Neural cell (in vitro differentiated cells): ENCODE results near the gene MAJIN. TPM values are rescaled to one million over a fixed set of nuclear protein-coding genes. Genes with fewer than 3 reads are reported as not detected.

Experiments used
- H2AFZ ChIP-seq: fragments of 200-600, 300-800 bp; sonication (generic), shearing (Covaris generic); 2 replicates; pipeline ENCODE4 v1.6.0; 2014; ENCODE audit warnings: low read depth, mild to moderate bottlenecking, antibody characterized with exemption, low read length, moderate library complexity
- H3F3A ChIP-seq: fragments of 200-600 bp; shearing (Covaris generic); 2 replicates; pipeline ENCODE4 v1.6.1; 2016; ENCODE audit warnings: mild to moderate bottlenecking, moderate library complexity, mixed read lengths, antibody characterized with exemption, low read length; ENCODE audit not compliant: insufficient read depth, poor library complexity, severe bottlenecking
- H3K27ac ChIP-seq: fragments of 200-600, 300-800 bp; sonication (generic), shearing (Covaris generic); 2 replicates; pipeline ENCODE4 v1.5.1; 2014; ENCODE audit warnings: mild to moderate bottlenecking, low read length, moderate library complexity
- H3K27me3 ChIP-seq: fragments of 300-800, 200-600 bp; sonication (generic), shearing (Covaris generic); 2 replicates; pipeline ENCODE4 v1.6.0; 2014; ENCODE audit warnings: mild to moderate bottlenecking, low read depth, low read length, moderate library complexity; ENCODE audit not compliant: insufficient read depth
- H3K36me3 ChIP-seq: fragments of 300-800, 200-600 bp; sonication (generic), shearing (Covaris generic); 2 replicates; pipeline ENCODE4 v1.5.1; 2014; ENCODE audit warnings: mild to moderate bottlenecking, antibody characterized with exemption, low read length, moderate library complexity; ENCODE audit not compliant: insufficient read depth
- H3K4me2 ChIP-seq: fragments of 300-800, 200-600 bp; sonication (generic), shearing (Covaris generic); 2 replicates; pipeline ENCODE4 v1.6.0; 2014; ENCODE audit warnings: mild to moderate bottlenecking, low read length
- H3K4me3 ChIP-seq: fragments of 300-800, 200-600 bp; sonication (generic), shearing (Covaris generic); 2 replicates; pipeline ENCODE4 v1.5.1; 2014; ENCODE audit warnings: mild to moderate bottlenecking, low read length, moderate library complexity
- H3K79me2 ChIP-seq: fragments of 200-600 bp; shearing (Covaris generic); replicated peaks from 2 replicates; pipeline ENCODE4 v1.6.0; 2014; ENCODE audit warnings: mild to moderate bottlenecking, low read length, moderate library complexity; ENCODE audit not compliant: insufficient read depth
- H3K9ac ChIP-seq: fragments of 300-800, 200-600 bp; sonication (generic), shearing (Covaris generic); 2 replicates; pipeline ENCODE4 v1.6.1; 2016; ENCODE audit warnings: mild to moderate bottlenecking, low read length, mixed read lengths
- H3K9me2 ChIP-seq: fragments of 200-600 bp; shearing (Covaris generic); 2 replicates; pipeline ENCODE4 v1.6.1; 2016; ENCODE audit warnings: mild to moderate bottlenecking, low read length, mixed read lengths; ENCODE audit not compliant: insufficient read depth
- H3K9me3 ChIP-seq: fragments of 200-600, 300-800 bp; sonication (generic), shearing (Covaris generic); 2 replicates; pipeline ENCODE4 v1.6.1; 2016; ENCODE audit warnings: mild to moderate bottlenecking, mixed run types, low read length, moderate library complexity, mixed read lengths
- H4K20me1 ChIP-seq: fragments of 200-600 bp; shearing (Covaris generic); 2 replicates; pipeline ENCODE4 v1.6.1; 2016; ENCODE audit warnings: mild to moderate bottlenecking, mixed run types; ENCODE audit not compliant: insufficient read depth
- EP300 ChIP-seq: fragments of 450-650 bp; conservative IDR thresholded peaks from 2 replicates; pipeline ENCODE4 v1.6.1; 2014; ENCODE audit warnings: antibody characterized with exemption, mild to moderate bottlenecking, moderate library complexity; ENCODE audit not compliant: poor library complexity, severe bottlenecking
- EZH2 ChIP-seq: fragments of 200-600, 300-800 bp; shearing (Covaris generic), sonication (generic); IDR thresholded peaks from 2 replicates; pipeline ENCODE4 v1.6.1; 2014; ENCODE audit warnings: antibody characterized with exemption, low read length, borderline replicate concordance, mild to moderate bottlenecking; ENCODE audit not compliant: insufficient read depth, poor library complexity, severe bottlenecking
- MXI1 ChIP-seq: fragments of 450-650 bp; conservative IDR thresholded peaks from 2 replicates; pipeline ENCODE4 v1.6.1; 2014; ENCODE audit warnings: antibody characterized with exemption, mild to moderate bottlenecking; ENCODE audit not compliant: poor library complexity, severe bottlenecking
- POLR2AphosphoS5 ChIP-seq: IDR thresholded peaks from 2 replicates; pipeline ENCODE4 v1.6.1; 2012
- RAD21 ChIP-seq: fragments of 450-650 bp; conservative IDR thresholded peaks from 2 replicates; pipeline ENCODE4 v1.6.1; 2014; ENCODE audit warnings: antibody characterized with exemption, mild to moderate bottlenecking, moderate library complexity
- SMC3 ChIP-seq: fragments of 450-650 bp; conservative IDR thresholded peaks from 2 replicates; pipeline ENCODE4 v1.6.1; 2014; ENCODE audit warnings: antibody characterized with exemption, mild to moderate bottlenecking, moderate library complexity; ENCODE audit not compliant: poor library complexity
- TAF1 ChIP-seq: IDR thresholded peaks from 2 replicates; pipeline ENCODE4 v1.6.1; 2012; ENCODE audit warnings: low read depth
- polyA plus RNA-seq: library from polyadenylated mRNA; depleted of rRNA; stranded (reverse); fragments of >200 nt; gene quantifications from 2 replicates; pipeline ENCODE4 v1.2.3, GENCODE V29; 2014
- TF ChIP-seq, protein P1 (sequence below): fragments of 450-650 bp; IDR thresholded peaks from 2 replicates; pipeline ENCODE4 v1.5.1; 2014; ENCODE audit warnings: antibody characterized with exemption, mild to moderate bottlenecking, moderate library complexity; ENCODE audit not compliant: poor library complexity, severe bottlenecking
- TF ChIP-seq, protein P2 (sequence below): IDR thresholded peaks from 2 replicates; pipeline ENCODE4 v1.6.1; 2012; ENCODE audit warnings: borderline replicate concordance

MAJIN gene
- polyA plus RNA-seq, 1 donor from 2014 or later: not detected

DNA sequence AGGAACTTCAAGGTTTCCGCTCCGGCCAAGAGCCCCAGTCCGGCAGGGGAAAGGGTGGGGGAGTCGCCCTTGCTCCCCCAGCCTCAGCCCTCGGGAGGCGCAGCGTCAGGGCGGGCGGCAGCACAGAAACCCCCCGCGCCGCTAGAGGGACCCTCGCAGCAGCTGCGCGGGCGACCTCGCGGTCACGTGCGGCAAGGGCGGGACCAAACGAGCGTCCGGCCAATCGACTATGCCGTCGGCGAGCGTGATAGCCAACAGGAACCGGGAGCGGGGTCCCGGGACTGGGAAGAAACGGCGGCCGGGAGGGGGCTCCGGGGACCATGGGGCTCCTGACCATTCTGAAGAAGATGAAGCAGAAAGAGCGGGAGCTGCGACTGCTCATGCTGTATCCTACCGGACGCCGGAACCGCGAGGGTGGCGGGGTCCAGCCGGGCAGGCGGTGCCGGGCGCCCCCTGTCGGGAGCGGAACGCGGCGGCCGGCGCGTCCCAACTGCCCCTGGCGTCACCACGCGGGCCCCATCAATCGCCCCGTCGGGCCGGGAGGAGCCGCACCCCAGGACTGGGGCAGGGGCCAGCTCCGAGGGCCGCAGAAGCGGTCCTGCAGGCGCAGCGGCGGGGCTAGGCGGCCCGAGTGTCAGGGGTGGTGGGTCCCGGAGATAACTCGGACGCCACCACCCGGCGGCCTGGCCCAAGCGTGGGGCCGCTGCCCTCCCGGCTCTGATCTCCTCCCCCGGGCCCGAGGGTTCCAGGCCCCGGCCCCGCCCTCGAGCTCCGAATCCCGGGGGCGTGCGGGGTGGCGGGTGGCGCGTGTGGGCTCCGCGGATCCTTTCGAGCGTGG, 42.2 kb upstream of the MAJIN start, which contains the start of gene ARL2:
Gene ARL2, plus strand, starts transcription at position 273 of the 838 bp plus-strand sequence. Its CDS starts 48 bp downstream, at position 321.
- H3K9ac ChIP-seq: peak within 1 kb of the TSS; percentile 84

DNA sequence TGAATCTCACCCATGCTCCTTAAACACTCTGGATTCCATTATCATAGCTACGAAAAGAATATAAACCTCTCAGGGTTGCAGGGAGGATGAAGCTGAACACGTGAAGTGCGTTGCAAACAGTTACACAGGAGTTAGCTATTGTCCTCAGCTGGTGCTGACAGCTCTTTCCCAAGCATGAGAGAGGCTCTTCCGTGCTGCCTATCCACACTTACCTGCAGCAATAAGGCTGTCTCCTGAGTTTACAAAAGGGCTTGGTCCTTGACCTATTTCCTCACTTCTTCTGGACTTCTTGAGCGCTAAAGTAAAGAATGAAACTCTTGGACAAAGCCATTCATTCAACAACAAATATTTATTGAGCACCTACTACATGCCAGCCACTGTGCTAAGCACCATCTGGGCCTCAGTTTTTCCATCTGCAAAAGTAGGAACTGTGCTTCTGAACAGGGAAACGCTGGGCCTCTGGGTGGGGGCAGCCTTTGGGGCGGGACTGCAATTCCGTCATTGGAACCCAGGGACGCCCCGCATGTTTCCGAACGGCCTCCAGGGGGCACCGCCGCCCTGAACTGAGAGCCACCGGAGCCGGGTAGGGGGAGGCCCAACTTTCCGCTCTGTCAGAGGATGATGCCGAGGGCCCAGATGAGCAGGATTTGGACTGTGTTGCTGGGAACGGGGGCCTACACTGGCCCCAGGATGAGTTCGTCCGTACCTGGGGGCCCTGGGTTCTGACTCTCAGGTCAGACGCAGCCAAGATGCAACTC, 41.4 kb upstream of the MAJIN start:
- Histone ChIP-seq H3K36me3 (no peaks in the 10 kb centered on the region), H3K79me2 (no peaks in the 10 kb centered on the region), H2AFZ (peak overlapping the region; percentile 92), H3K27me3 (no peaks in the 10 kb centered on the region), H3K4me3 (peak overlapping the region; percentile 90), H3K4me2 (no peak overlapping the region), H3K9me2 (no peaks in the 10 kb centered on the region), H4K20me1 (no peaks in the 10 kb centered on the region), H3K9ac (peak overlapping the region; percentile 84), H3K27ac (peak overlapping the region; percentile 82), H3K9me3 (no peaks in the 10 kb centered on the region), H3F3A (no peaks in the 10 kb centered on the region)
- TF ChIP-seq POLR2AphosphoS5 (no peak), EZH2 (no peak), MXI1 (no peak), TAF1 (no peak), EP300 (no peak), SMC3 (peak; percentile 73), RAD21 (peak; percentile 60)
- TF ChIP-seq, protein P1, sequence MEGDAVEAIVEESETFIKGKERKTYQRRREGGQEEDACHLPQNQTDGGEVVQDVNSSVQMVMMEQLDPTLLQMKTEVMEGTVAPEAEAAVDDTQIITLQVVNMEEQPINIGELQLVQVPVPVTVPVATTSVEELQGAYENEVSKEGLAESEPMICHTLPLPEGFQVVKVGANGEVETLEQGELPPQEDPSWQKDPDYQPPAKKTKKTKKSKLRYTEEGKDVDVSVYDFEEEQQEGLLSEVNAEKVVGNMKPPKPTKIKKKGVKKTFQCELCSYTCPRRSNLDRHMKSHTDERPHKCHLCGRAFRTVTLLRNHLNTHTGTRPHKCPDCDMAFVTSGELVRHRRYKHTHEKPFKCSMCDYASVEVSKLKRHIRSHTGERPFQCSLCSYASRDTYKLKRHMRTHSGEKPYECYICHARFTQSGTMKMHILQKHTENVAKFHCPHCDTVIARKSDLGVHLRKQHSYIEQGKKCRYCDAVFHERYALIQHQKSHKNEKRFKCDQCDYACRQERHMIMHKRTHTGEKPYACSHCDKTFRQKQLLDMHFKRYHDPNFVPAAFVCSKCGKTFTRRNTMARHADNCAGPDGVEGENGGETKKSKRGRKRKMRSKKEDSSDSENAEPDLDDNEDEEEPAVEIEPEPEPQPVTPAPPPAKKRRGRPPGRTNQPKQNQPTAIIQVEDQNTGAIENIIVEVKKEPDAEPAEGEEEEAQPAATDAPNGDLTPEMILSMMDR: no peak

More for the DNA sequence above, 42.2 kb upstream of the MAJIN start, which contains the start of gene ARL2:
- Histone ChIP-seq H3K4me3 (peak within 1 kb of the TSS; percentile 90), H3K36me3 (no peaks in the 10 kb centered on the region), H3K27me3 (no peaks in the 10 kb centered on the region), H3K4me2 (peak within 1 kb of the TSS; percentile 55), H3K79me2 (no peaks in the 10 kb centered on the region), H2AFZ (peak within 1 kb of the TSS; percentile 92), H3K9me3 (no peaks in the 10 kb centered on the region), H3K27ac (peak within 1 kb of the TSS; percentile 82), H4K20me1 (no peaks in the 10 kb centered on the region), H3K9me2 (no peaks in the 10 kb centered on the region), H3F3A (no peaks in the 10 kb centered on the region)
- TF ChIP-seq EZH2: no peak
- TF ChIP-seq EP300: peak; percentile 50
- TF ChIP-seq SMC3: peak; percentile 63
- TF ChIP-seq TAF1: peak; percentile 37
- peak; percentile 54 for TF ChIP-seq POLR2AphosphoS5
- TF ChIP-seq, protein P2, sequence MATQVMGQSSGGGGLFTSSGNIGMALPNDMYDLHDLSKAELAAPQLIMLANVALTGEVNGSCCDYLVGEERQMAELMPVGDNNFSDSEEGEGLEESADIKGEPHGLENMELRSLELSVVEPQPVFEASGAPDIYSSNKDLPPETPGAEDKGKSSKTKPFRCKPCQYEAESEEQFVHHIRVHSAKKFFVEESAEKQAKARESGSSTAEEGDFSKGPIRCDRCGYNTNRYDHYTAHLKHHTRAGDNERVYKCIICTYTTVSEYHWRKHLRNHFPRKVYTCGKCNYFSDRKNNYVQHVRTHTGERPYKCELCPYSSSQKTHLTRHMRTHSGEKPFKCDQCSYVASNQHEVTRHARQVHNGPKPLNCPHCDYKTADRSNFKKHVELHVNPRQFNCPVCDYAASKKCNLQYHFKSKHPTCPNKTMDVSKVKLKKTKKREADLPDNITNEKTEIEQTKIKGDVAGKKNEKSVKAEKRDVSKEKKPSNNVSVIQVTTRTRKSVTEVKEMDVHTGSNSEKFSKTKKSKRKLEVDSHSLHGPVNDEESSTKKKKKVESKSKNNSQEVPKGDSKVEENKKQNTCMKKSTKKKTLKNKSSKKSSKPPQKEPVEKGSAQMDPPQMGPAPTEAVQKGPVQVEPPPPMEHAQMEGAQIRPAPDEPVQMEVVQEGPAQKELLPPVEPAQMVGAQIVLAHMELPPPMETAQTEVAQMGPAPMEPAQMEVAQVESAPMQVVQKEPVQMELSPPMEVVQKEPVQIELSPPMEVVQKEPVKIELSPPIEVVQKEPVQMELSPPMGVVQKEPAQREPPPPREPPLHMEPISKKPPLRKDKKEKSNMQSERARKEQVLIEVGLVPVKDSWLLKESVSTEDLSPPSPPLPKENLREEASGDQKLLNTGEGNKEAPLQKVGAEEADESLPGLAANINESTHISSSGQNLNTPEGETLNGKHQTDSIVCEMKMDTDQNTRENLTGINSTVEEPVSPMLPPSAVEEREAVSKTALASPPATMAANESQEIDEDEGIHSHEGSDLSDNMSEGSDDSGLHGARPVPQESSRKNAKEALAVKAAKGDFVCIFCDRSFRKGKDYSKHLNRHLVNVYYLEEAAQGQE: peak; percentile 47
- peak; percentile 52 for TF ChIP-seq RAD21
- peak; percentile 80 for TF ChIP-seq MXI1
- TF ChIP-seq, protein P1: peak; percentile 97
